SW480 (cell line): ENCODE results near the gene ZNF77.
"Not testable (repeated sequence)": the region's sequence is repeated elsewhere in the genome, so short reads cannot be mapped to it uniquely, and the experiment has no call there.

ENCODE experiments used
- DNase-seq: peaks from one replicate; pipeline ENCODE4 v3.0.0-alpha.2; 2016; ENCODE audit warnings: low spot score

Gene ZNF77

GRCh38 chr19:2944775-2945574 is at the start of gene ZNF77:
Gene ZNF77 (minus strand): TSS chr19:2944971. CDS start chr19:2944840, 131 bp downstream.
- peak; percentile 96 for DNase-seq

- DNase-seq, result no peak
Observed at GRCh38 chr19:2993579-2993978, 48.8 kb upstream of the ZNF77 start.

- DNase-seq, result no peak
Observed at GRCh38 chr19:2992958-2993357, 48.2 kb upstream of the ZNF77 start.

- not testable (repeated sequence) for DNase-seq
Observed at GRCh38 chr19:2992333-2992732, 47.6 kb upstream of the ZNF77 start.

GRCh38 chr19:2989236-2989946 is 44.6 kb upstream of the ZNF77 start:
- DNase-seq, result no peak

GRCh38 chr19:2988568-2988967 is 43.8 kb upstream of the ZNF77 start:
- DNase-seq, result no peak

GRCh38 chr19:2987797-2988196 is 43.0 kb upstream of the ZNF77 start:
- no peak for DNase-seq

GRCh38 chr19:2986951-2987524 is 42.3 kb upstream of the ZNF77 start:
- DNase-seq, result no peak

- DNase-seq, result no peak
Observed at GRCh38 chr19:2984215-2984528, 39.4 kb upstream of the ZNF77 start.

GRCh38 chr19:2983351-2984214 is 38.8 kb upstream of the ZNF77 start:
- DNase-seq, result peak; percentile 63

- no peak for DNase-seq
Observed at GRCh38 chr19:2982983-2983350, 38.2 kb upstream of the ZNF77 start.

- no peak for DNase-seq
Observed at GRCh38 chr19:2982561-2982960, 37.8 kb upstream of the ZNF77 start.

GRCh38 chr19:2981898-2982297 is 37.1 kb upstream of the ZNF77 start:
- DNase-seq, result no peak

GRCh38 chr19:2978772-2979171 is 34.0 kb upstream of the ZNF77 start:
- no peak for DNase-seq

GRCh38 chr19:2978166-2978767 is 33.5 kb upstream of the ZNF77 start:
- no peak for DNase-seq

- DNase-seq, result no peak
Observed at GRCh38 chr19:2977746-2978138, 33.0 kb upstream of the ZNF77 start.

GRCh38 chr19:2977001-2977745 is 32.4 kb upstream of the ZNF77 start, which contains the start of gene TLE6:
Gene TLE6 (plus strand): TSS chr19:2977564. CDS start chr19:2978234, 670 bp downstream.
- DNase-seq, result peak; percentile 88

GRCh38 chr19:2976609-2977000 is 31.8 kb upstream of the ZNF77 start:
- DNase-seq, result no peak

- no peak for DNase-seq
Observed at GRCh38 chr19:2974342-2975041, 29.7 kb upstream of the ZNF77 start.

GRCh38 chr19:2973229-2973628 is 28.5 kb upstream of the ZNF77 start:
- no peak for DNase-seq
